ENCODE data around the gene HDAC10. TPM values are rescaled to one million over a fixed set of nuclear protein-coding genes. Genes with fewer than 3 reads are reported as not detected.
"Not testable (repeated sequence)": the region's sequence is repeated elsewhere in the genome, so short reads cannot be mapped to it uniquely, and the experiment has no call there.

Gene HDAC10
- total RNA-seq, 1 donor from 2014 or later = 36.8 TPM

DNA sequence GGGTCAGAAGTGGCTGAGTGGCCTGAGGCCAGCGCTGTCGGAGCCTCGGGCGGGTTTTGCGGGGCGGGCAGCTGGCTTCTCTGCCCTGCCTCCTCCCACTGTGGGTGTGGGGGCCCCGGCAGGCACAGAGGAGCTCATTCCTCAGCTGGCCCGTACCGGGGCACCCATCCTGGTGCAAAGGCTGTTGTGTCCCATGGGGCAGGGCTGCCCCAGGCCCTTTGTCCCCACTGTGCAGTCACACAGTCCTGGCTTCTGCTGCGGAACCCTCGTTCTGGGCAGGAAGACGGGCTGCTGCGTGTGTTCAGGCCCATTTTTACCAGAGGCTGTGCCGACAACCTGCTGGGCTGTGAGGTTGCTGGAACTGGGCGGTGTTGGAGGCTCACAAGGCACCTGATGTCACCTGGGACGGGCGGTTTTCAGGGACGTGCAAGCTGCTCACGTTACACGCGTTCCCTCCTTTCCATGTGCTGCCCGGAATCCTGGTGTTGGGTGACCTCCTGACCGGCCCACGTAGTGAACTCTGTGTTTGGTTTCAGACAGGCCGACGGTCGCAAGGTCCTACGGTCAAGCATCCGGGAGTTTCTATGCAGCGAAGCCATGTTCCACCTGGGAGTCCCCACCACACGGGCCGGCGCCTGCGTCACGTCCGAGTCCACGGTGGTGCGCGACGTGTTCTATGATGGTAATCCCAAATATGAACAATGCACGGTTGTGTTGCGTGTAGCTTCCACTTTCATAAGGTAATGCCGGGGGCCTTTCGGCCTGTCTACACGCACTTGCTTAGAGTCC, 45.1 kb downstream of the HDAC10 start:
- Mint-ChIP-seq H3K27ac (ENCODE audit: unreplicated experiment) (no peak overlapping the region), H3K36me3 (ENCODE audit: low read depth) (peaks cover 13% of the 10 kb centered on the region), H3K4me1 (ENCODE audit: low read depth) (peaks cover 16% of the 10 kb centered on the region), H3K27me3 (ENCODE audit: low read depth) (no peaks in the 10 kb centered on the region), H3K4me3 (ENCODE audit: unreplicated experiment) (no peak overlapping the region), H3K9me3 (ENCODE audit: low read depth) (no peaks in the 10 kb centered on the region)
- TF ChIP-seq, protein P1, sequence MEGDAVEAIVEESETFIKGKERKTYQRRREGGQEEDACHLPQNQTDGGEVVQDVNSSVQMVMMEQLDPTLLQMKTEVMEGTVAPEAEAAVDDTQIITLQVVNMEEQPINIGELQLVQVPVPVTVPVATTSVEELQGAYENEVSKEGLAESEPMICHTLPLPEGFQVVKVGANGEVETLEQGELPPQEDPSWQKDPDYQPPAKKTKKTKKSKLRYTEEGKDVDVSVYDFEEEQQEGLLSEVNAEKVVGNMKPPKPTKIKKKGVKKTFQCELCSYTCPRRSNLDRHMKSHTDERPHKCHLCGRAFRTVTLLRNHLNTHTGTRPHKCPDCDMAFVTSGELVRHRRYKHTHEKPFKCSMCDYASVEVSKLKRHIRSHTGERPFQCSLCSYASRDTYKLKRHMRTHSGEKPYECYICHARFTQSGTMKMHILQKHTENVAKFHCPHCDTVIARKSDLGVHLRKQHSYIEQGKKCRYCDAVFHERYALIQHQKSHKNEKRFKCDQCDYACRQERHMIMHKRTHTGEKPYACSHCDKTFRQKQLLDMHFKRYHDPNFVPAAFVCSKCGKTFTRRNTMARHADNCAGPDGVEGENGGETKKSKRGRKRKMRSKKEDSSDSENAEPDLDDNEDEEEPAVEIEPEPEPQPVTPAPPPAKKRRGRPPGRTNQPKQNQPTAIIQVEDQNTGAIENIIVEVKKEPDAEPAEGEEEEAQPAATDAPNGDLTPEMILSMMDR (IDR thresholded peaks at IDR 0.05) = no peak
- DNase-seq (ENCODE audit: low spot score) = no peak

DNA sequence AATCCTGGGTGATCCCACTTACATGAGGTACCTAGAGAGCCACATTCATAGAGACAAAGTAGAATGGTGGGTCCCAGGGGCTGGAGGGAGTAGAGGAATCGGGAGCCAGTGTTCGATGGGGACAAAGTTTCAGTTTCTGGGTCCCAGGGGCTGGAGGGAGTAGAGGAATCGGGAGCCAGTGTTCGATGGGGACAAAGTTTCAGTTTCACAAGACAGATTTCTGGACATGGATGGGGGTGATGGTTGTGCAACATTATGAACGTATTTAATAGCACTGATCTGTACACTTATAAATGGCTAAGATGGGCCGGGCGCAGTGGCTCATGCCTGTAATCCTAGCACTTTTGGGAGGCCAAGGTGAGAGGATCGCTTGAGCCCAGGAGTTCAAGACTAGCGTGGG, 46.1 kb downstream of the HDAC10 start:
- H3K4me1 Mint-ChIP-seq (ENCODE audit: low read depth) = peaks cover 17% of the 10 kb centered on the region
- not testable (repeated sequence) for H3K9me3 Mint-ChIP-seq (ENCODE audit: low read depth); H3K27ac Mint-ChIP-seq (ENCODE audit: unreplicated experiment); DNase-seq (ENCODE audit: low spot score); H3K4me3 Mint-ChIP-seq (ENCODE audit: unreplicated experiment); H3K27me3 Mint-ChIP-seq (ENCODE audit: low read depth)
- peaks cover 13% of the 10 kb centered on the region for H3K36me3 Mint-ChIP-seq (ENCODE audit: low read depth)

DNA sequence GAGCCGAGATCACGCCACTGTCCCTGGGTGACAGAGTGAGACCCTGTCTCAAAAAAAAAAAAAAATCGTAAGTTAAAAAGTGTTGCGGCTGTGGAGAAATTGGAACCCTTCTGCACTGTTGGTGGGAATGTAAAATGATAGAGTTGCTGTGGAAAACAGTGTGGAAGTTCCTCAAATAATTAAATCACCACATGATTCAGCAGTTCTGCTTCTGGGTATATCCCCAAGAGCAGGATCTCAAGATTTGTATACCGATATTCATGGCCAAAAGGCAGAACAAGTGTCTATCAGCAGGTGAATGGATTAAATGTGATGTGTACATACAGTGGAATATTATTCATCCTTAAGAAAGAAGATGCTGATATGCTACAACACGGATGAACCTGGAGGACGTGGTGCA, 46.5 kb downstream of the HDAC10 start:
- Mint-ChIP-seq H3K27ac (ENCODE audit: unreplicated experiment) (no peak overlapping the region), H3K9me3 (ENCODE audit: low read depth) (no peaks in the 10 kb centered on the region), H3K36me3 (ENCODE audit: low read depth) (peaks cover 11% of the 10 kb centered on the region), H3K4me3 (ENCODE audit: unreplicated experiment) (no peak overlapping the region), H3K4me1 (ENCODE audit: low read depth) (peaks cover 18% of the 10 kb centered on the region), H3K27me3 (ENCODE audit: low read depth) (no peaks in the 10 kb centered on the region)
- DNase-seq (ENCODE audit: low spot score) = no peak
- TF ChIP-seq, protein P1 (IDR thresholded peaks at IDR 0.05) = no peak

DNA sequence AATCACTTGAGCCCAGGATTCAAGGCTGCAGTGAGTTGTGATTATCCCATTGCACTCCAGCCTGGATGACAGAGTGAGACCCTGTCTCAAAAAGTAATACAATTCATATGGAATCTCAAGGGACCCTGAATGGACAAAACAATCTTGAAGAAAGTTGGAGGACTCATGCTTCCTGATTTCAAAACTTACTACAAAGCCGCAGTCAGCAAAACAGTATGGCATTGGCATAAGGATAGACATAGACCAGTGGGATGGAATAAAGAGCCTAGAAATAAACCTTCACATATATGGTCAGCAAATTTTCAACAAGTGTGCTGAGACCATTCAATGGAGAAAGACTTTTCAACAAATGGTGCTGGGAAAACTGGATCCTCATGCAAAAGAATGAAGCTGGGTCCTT, 47.8 kb downstream of the HDAC10 start:
- Mint-ChIP-seq H3K27ac (ENCODE audit: unreplicated experiment) (no peak overlapping the region), H3K4me1 (ENCODE audit: low read depth) (peaks cover 21% of the 10 kb centered on the region)

DNA sequence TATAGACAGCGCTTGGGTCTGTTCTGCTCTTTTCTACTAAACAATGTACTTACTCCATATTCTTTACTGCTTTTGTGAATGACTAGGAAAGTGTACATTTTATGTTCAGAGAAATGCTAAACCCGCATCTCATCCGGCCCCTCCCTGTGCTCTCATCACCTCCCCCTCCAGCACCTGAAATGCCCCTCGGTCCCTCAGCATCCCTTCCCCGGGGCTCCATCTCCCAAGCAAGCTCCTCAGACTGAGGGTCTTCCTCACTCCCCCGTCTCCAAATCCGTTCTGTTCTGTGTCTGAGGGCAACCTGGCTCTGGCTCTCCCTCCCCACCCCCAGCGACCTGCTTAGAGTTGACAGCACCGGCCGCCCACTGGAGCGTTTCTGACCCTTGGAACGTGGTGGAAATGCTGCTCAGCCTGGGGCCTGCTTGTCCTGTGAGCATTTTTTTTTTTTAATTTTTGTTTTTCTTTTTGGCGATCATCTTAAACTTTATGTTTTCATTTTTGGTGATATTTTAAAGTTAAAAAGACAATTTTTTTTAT, 48.9 kb downstream of the HDAC10 start:
- Mint-ChIP-seq H3K9me3 (ENCODE audit: low read depth) (no peaks in the 10 kb centered on the region), H3K36me3 (ENCODE audit: low read depth) (peaks cover 11% of the 10 kb centered on the region), H3K4me3 (ENCODE audit: unreplicated experiment) (peak overlapping the region; percentile 75), H3K27ac (ENCODE audit: unreplicated experiment) (peak overlapping the region; percentile 13), H3K27me3 (ENCODE audit: low read depth) (no peaks in the 10 kb centered on the region), H3K4me1 (ENCODE audit: low read depth) (peaks cover 21% of the 10 kb centered on the region)
- no peak for DNase-seq (ENCODE audit: low spot score)
- TF ChIP-seq, protein P1 (IDR thresholded peaks at IDR 0.05) = no peak

More for the DNA sequence above, 47.8 kb downstream of the HDAC10 start:
- TF ChIP-seq, protein P1 (IDR thresholded peaks at IDR 0.05) = no peak
- DNase-seq (ENCODE audit: low spot score) = no peak
- Mint-ChIP-seq H3K36me3 (ENCODE audit: low read depth) (peaks cover 11% of the 10 kb centered on the region), H3K9me3 (ENCODE audit: low read depth) (no peaks in the 10 kb centered on the region), H3K27me3 (ENCODE audit: low read depth) (no peaks in the 10 kb centered on the region), H3K4me3 (ENCODE audit: unreplicated experiment) (no peak overlapping the region)
